Measurements from ENCODE around the gene SELENBP1. TPM values are rescaled to one million over a fixed set of nuclear protein-coding genes. Genes with fewer than 3 reads are reported as not detected.

SELENBP1 gene
- total RNA-seq, 1 experiment from 2014 or later = 11.6 TPM

GRCh38 chr1:151347523-151348246, 24.8 kb downstream of the SELENBP1 start:
- peak overlapping the region; percentile 97 for H3K27ac Mint-ChIP-seq (ENCODE audit: low read depth, unreplicated experiment)
- CTCF ChIA-PET = interaction anchor here (0.5 to 10.5 kb wide), 6 partner anchors 9 to 983 kb away, joined by 3 to 104 read pairs (median 4); no protein-coding TSS in a partner anchor
- peaks cover 30% of the 10 kb centered on the region for H3K4me1 Mint-ChIP-seq (ENCODE audit: insufficient read depth, unreplicated experiment)
- POLR2A ChIA-PET = interaction anchor here (1.0 to 3.2 kb wide), 7 partner anchors 10 to 94 kb away, joined by 3 to 19 read pairs (median 6); partner anchors contain the start of genes PI4KB, PSMD4 and SELENBP1
- intact Hi-C loops (cut with micrococcal nuclease) = loop anchor here (1.0 to 2.0 kb wide), 3 partner anchors 25 to 93 kb away; partner anchors contain the start of genes PSMB4, PSMD4 and SELENBP1
- BruUV-seq (replicated peaks) = no TSS peak
- H3K9me3 Mint-ChIP-seq (ENCODE audit: unreplicated experiment) = no peaks in the 10 kb centered on the region
- DNase-seq (ENCODE audit: unreplicated experiment) = no peak
- TF ChIP-seq, protein P1, sequence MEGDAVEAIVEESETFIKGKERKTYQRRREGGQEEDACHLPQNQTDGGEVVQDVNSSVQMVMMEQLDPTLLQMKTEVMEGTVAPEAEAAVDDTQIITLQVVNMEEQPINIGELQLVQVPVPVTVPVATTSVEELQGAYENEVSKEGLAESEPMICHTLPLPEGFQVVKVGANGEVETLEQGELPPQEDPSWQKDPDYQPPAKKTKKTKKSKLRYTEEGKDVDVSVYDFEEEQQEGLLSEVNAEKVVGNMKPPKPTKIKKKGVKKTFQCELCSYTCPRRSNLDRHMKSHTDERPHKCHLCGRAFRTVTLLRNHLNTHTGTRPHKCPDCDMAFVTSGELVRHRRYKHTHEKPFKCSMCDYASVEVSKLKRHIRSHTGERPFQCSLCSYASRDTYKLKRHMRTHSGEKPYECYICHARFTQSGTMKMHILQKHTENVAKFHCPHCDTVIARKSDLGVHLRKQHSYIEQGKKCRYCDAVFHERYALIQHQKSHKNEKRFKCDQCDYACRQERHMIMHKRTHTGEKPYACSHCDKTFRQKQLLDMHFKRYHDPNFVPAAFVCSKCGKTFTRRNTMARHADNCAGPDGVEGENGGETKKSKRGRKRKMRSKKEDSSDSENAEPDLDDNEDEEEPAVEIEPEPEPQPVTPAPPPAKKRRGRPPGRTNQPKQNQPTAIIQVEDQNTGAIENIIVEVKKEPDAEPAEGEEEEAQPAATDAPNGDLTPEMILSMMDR (IDR thresholded peaks at IDR 0.05; ENCODE audit: unreplicated experiment) = no peak
- no peaks in the 10 kb centered on the region for H3K27me3 Mint-ChIP-seq (ENCODE audit: insufficient read depth, unreplicated experiment)
- peak overlapping the region; percentile 94 for H3K4me3 Mint-ChIP-seq (ENCODE audit: unreplicated experiment)
- peaks cover 19% of the 10 kb centered on the region for H3K36me3 Mint-ChIP-seq (ENCODE audit: insufficient read depth, unreplicated experiment)

GRCh38 chr1:151346769-151347522, 25.6 kb downstream of the SELENBP1 start, which contains the start of gene RFX5:
Gene RFX5, minus strand, starts transcription at chr1:151347252. Its CDS starts 932 bp downstream, at chr1:151346320.
- peaks cover 28% of the 10 kb centered on the region for H3K4me1 Mint-ChIP-seq (ENCODE audit: insufficient read depth, unreplicated experiment)
- no peaks in the 10 kb centered on the region for H3K9me3 Mint-ChIP-seq (ENCODE audit: unreplicated experiment)
- H3K27ac Mint-ChIP-seq (ENCODE audit: low read depth, unreplicated experiment) = peak within 1 kb of the TSS; percentile 97
- H3K36me3 Mint-ChIP-seq (ENCODE audit: insufficient read depth, unreplicated experiment) = peaks cover 19% of the 10 kb centered on the region
- BruUV-seq (replicated peaks) = no TSS peak
- intact Hi-C loops (cut with micrococcal nuclease) = loop anchor here (1.0 to 2.0 kb wide), 3 partner anchors 26 to 92 kb away; partner anchors contain the start of genes PSMB4, PSMD4 and SELENBP1
- H3K27me3 Mint-ChIP-seq (ENCODE audit: insufficient read depth, unreplicated experiment) = no peaks in the 10 kb centered on the region
- DNase-seq (ENCODE audit: unreplicated experiment) = peak; percentile 99
- peak within 1 kb of the TSS; percentile 94 for H3K4me3 Mint-ChIP-seq (ENCODE audit: unreplicated experiment)
- CTCF ChIA-PET = interaction anchor here (0.5 to 1.1 kb wide), 4 partner anchors 30 to 983 kb away, joined by 3 to 4 read pairs (median 4); no protein-coding TSS in a partner anchor
- POLR2A ChIA-PET = interaction anchor here (0.9 to 3.2 kb wide), 8 partner anchors 9 to 93 kb away, joined by 3 to 19 read pairs (median 5); partner anchors contain the start of genes PI4KB, PSMD4 and SELENBP1
- TF ChIP-seq, protein P1 (IDR thresholded peaks at IDR 0.05; ENCODE audit: unreplicated experiment) = no peak

DNA sequence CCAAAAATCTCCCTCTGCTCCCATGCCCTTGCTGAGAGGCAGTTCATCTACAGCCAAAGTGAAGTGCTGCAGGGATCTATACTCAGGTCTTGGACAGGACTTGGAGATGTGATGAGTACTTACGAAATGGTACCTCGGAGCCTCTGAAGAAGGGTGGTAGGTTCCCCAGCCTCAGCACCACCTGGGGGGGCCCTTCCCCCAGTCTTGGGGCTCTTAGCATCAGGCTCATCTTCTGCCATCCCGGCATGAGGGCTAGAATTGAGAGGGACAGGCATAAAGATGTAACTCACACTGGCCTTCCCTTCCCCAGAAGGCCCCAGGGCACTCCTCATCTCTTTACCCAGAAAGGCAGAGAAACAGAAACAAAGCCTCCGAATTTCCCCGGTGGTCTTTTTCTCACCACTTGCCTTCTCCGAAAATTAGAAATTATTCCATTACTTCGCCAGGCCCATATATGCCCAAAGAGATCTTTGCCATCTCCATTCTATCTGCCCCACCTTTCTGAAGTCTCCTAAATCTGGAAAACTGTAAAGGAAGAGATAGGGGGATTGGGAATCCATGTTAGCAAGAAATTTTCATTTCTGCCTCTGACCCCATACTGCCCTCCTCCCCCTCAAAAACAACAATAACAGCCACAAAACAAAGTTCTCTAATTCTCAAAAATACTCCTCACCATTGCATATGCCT, 26.3 kb downstream of the SELENBP1 start:
- H3K27ac Mint-ChIP-seq (ENCODE audit: low read depth, unreplicated experiment) = peak overlapping the region; percentile 97
- intact Hi-C loops (cut with micrococcal nuclease) = loop anchor here (2.0 kb wide), 2 partner anchors 27 to 91 kb away; partner anchors contain the start of genes PSMD4 and SELENBP1
- no peak for DNase-seq (ENCODE audit: unreplicated experiment)
- CTCF ChIA-PET = interaction anchor here (11.3 kb wide), 1 partner anchor 41 kb away, joined by 566 read pairs; no protein-coding TSS in a partner anchor
- H3K27me3 Mint-ChIP-seq (ENCODE audit: insufficient read depth, unreplicated experiment) = no peaks in the 10 kb centered on the region
- TSS peak; percentile 54 for BruUV-seq (replicated peaks)
- H3K4me1 Mint-ChIP-seq (ENCODE audit: insufficient read depth, unreplicated experiment) = peaks cover 24% of the 10 kb centered on the region
- TF ChIP-seq, protein P1 (IDR thresholded peaks at IDR 0.05; ENCODE audit: unreplicated experiment) = no peak
- H3K36me3 Mint-ChIP-seq (ENCODE audit: insufficient read depth, unreplicated experiment) = peaks cover 19% of the 10 kb centered on the region
- peak overlapping the region; percentile 94 for H3K4me3 Mint-ChIP-seq (ENCODE audit: unreplicated experiment)
- no peaks in the 10 kb centered on the region for H3K9me3 Mint-ChIP-seq (ENCODE audit: unreplicated experiment)
- POLR2A ChIA-PET = interaction anchor here (0.9 to 3.2 kb wide), 7 partner anchors 8 to 65 kb away, joined by 3 to 19 read pairs (median 8); partner anchors contain the start of genes PI4KB and SELENBP1

Data from MCF 10A (cell line).